ENCODE measurements around the gene EDC4. TPM values are rescaled to one million over a fixed set of nuclear protein-coding genes. Genes with fewer than 3 reads are reported as not detected.
A peak's percentile ranks its signal among the peaks of the same experiment; 100 is the strongest.

EDC4 gene
- total and polyA plus RNA-seq, 4 donors = 14.4 to 66.4 (median 50.0) TPM

GRCh38 chr16:67927131-67927941 lies 54.5 kb downstream of the EDC4 start:
- H3K4me3 ChIP-seq (ENCODE audit: low read length in 2 of 2) = no peak overlapping the region
- intact Hi-C loops (cut with DNase I) = loop anchor here in 1 of 2 donors (1.0 kb wide), 1 partner anchor 43 kb away; the partner anchor contains the start of gene NRN1L
- peaks cover 0 to 2% of the 10 kb centered on the region in 2 donors for H3K36me3 ChIP-seq (ENCODE audit: control insufficient read depth in 1 of 2, insufficient read depth in 2 of 2, low read length in 1 of 2)
- ATAC-seq (ENCODE audit: low FRiP score) = no peak
- DNase-seq = peak in 1 of 2 donors; percentile 70
- H3K4me1 ChIP-seq (ENCODE audit: control insufficient read depth in 1 of 2, insufficient read depth in 2 of 2, low read length in 2 of 2) = no peaks in the 10 kb centered on the region
- H3K9me3 ChIP-seq (ENCODE audit: control insufficient read depth, low read length) = no peaks in the 10 kb centered on the region
- H3K27ac ChIP-seq (ENCODE audit: low read depth in 1 of 2, low read length in 2 of 2) = no peak overlapping the region
- H3K27me3 ChIP-seq (ENCODE audit: control insufficient read depth in 1 of 2, insufficient read depth in 2 of 2, low read length in 1 of 2) = no peaks in the 10 kb centered on the region
- whole genome bisulfite sequencing, 2 donors = 90 to 92% methylated on average over 22 of the region's 22 CpGs

DNA sequence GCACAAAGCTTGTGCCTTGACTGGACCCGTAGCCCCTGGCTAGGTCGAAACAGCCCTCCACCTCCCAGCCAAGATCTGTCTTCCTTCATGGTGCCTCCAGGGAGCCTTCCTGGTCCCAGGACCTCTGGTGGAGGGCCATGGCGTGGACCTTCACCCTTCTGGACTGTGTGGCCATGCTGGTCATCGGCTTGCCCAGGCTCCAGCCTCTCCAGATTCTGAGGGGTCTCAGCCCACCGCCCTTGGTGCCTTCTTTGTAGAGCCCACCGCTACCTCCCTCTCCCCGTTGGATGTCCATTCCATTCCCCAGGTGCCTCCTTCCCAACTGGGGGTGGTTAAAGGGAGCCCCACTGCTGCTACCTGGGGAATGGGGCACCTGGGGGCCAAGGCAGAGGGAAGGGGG lies 55.3 kb downstream of the EDC4 start:
- H3K27me3 ChIP-seq (ENCODE audit: control insufficient read depth in 1 of 2, insufficient read depth in 2 of 2, low read length in 1 of 2) = no peaks in the 10 kb centered on the region
- H3K36me3 ChIP-seq (ENCODE audit: control insufficient read depth in 1 of 2, insufficient read depth in 2 of 2, low read length in 1 of 2) = peaks cover 0 to 2% of the 10 kb centered on the region in 2 donors
- ATAC-seq (ENCODE audit: low FRiP score) (no peak), DNase-seq (peak in 1 of 2 donors; percentile 26)
- intact Hi-C loops (cut with DNase I) = loop anchor here (1.0 to 2.0 kb wide), 3 partner anchors 44 to 113 kb away; partner anchors contain the start of gene NRN1L (in 1 of the 2)
- no peak overlapping the region for H3K27ac ChIP-seq (ENCODE audit: low read depth in 1 of 2, low read length in 2 of 2)
- no peak overlapping the region for H3K4me3 ChIP-seq (ENCODE audit: low read length in 2 of 2)
- 78 to 88% methylated on average over 7 of the region's 7 CpGs for WGBS, 2 donors
- H3K9me3 ChIP-seq (ENCODE audit: control insufficient read depth, low read length) = no peaks in the 10 kb centered on the region
- no peaks in the 10 kb centered on the region for H3K4me1 ChIP-seq (ENCODE audit: control insufficient read depth in 1 of 2, insufficient read depth in 2 of 2, low read length in 2 of 2)

- H3K27me3 ChIP-seq (ENCODE audit: control insufficient read depth in 1 of 2, insufficient read depth in 2 of 2, low read length in 1 of 2) = no peaks in the 10 kb centered on the region
- intact Hi-C loops (cut with DNase I) = loop anchor here (1.0 to 2.0 kb wide), 3 partner anchors 44 to 114 kb away; partner anchors contain the start of gene NRN1L (in 1 of the 2)
- DNase-seq (peak; percentile 77 to 90), ATAC-seq (ENCODE audit: low FRiP score) (peak; percentile 78)
- peaks cover 0 to 2% of the 10 kb centered on the region in 2 donors for H3K36me3 ChIP-seq (ENCODE audit: control insufficient read depth in 1 of 2, insufficient read depth in 2 of 2, low read length in 1 of 2)
- H3K4me3 ChIP-seq (ENCODE audit: low read length in 2 of 2) = no peak overlapping the region
- no peaks in the 10 kb centered on the region for H3K4me1 ChIP-seq (ENCODE audit: control insufficient read depth in 1 of 2, insufficient read depth in 2 of 2, low read length in 2 of 2)
- H3K9me3 ChIP-seq (ENCODE audit: control insufficient read depth, low read length) = no peaks in the 10 kb centered on the region
- WGBS, 2 donors = 47 to 50% methylated on average over 16 of the region's 16 CpGs
- H3K27ac ChIP-seq (ENCODE audit: low read depth in 1 of 2, low read length in 2 of 2) = no peak overlapping the region
These were observed 55.9 kb downstream of the EDC4 start for GRCh38 chr16:67928561-67929364.

DNA sequence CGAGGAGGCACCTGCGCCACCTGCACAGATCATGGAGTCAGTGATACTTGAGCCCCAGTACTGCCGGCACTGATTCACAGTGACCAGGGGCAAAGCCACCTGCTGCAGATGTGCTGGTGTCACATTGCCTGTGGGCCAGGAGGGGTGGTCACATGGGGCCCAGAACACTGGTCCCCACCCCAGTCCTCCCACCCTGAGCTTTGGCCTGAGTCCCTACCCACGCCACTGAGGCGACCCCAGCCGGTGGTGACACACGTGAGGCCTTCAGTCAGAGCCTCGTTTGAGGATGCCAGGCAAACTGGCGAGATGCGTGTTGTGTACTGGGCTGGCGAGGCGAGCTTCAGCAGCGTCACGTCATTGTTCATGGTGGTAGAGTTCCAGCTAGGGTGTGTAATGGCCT lies 57.3 kb downstream of the EDC4 start:
- 88 to 90% methylated on average over 14 of the region's 14 CpGs for WGBS, 2 donors
- no peaks in the 10 kb centered on the region for H3K27me3 ChIP-seq (ENCODE audit: control insufficient read depth in 1 of 2, insufficient read depth in 2 of 2, low read length in 1 of 2)
- no peak overlapping the region for H3K4me3 ChIP-seq (ENCODE audit: low read length in 2 of 2)
- H3K27ac ChIP-seq (ENCODE audit: low read depth in 1 of 2, low read length in 2 of 2) = no peak overlapping the region
- H3K9me3 ChIP-seq (ENCODE audit: control insufficient read depth, low read length) = no peaks in the 10 kb centered on the region
- peak in 1 of 2 donors; percentile 30 for DNase-seq
- H3K36me3 ChIP-seq (ENCODE audit: control insufficient read depth in 1 of 2, insufficient read depth in 2 of 2, low read length in 1 of 2) = peaks cover 0 to 2% of the 10 kb centered on the region in 2 donors
- intact Hi-C loops (cut with DNase I) = no loop called here
- no peaks in the 10 kb centered on the region for H3K4me1 ChIP-seq (ENCODE audit: control insufficient read depth in 1 of 2, insufficient read depth in 2 of 2, low read length in 2 of 2)
- ATAC-seq (ENCODE audit: low FRiP score) = no peak

GRCh38 chr16:67930678-67931211 lies 57.9 kb downstream of the EDC4 start:
- H3K36me3 ChIP-seq (ENCODE audit: control insufficient read depth in 1 of 2, insufficient read depth in 2 of 2, low read length in 1 of 2) = peaks cover 0 to 2% of the 10 kb centered on the region in 2 donors

More at GRCh38 chr16:67930678-67931211, 57.9 kb downstream of the EDC4 start:
- no peaks in the 10 kb centered on the region for H3K4me1 ChIP-seq (ENCODE audit: control insufficient read depth in 1 of 2, insufficient read depth in 2 of 2, low read length in 2 of 2)
- intact Hi-C loops (cut with DNase I) = no loop called here
- H3K4me3 ChIP-seq (ENCODE audit: low read length in 2 of 2) = no peak overlapping the region
- whole genome bisulfite sequencing, 2 donors = 90 to 91% methylated on average over 14 to 17 of the region's 17 CpGs
- no peak for ATAC-seq (ENCODE audit: low FRiP score)
- no peak overlapping the region for H3K27ac ChIP-seq (ENCODE audit: low read depth in 1 of 2, low read length in 2 of 2)
- H3K27me3 ChIP-seq (ENCODE audit: control insufficient read depth in 1 of 2, insufficient read depth in 2 of 2, low read length in 1 of 2) = no peaks in the 10 kb centered on the region
- H3K9me3 ChIP-seq (ENCODE audit: control insufficient read depth, low read length) = no peaks in the 10 kb centered on the region
- peak in 1 of 2 donors; percentile 42 for DNase-seq

Other genes with a start within 250 kb of the EDC4 start
- 1 to 10 TPM; 3.0 to 4.0 TPM for gene CARMIL2, start 227.9 kb upstream of the EDC4 start, total RNA-seq
- 1 to 10 TPM in 1 of 2 donors, under 1 TPM in 1; 0.13 to 3.7 TPM for gene CARMIL2, start 227.9 kb upstream of the EDC4 start, polyA plus RNA-seq
- 10 to 100 TPM; 15.7 to 21.9 TPM for gene ACD, start 212.8 kb upstream of the EDC4 start, total RNA-seq
- gene ACD, start 212.8 kb upstream of the EDC4 start, polyA plus RNA-seq = 10 to 100 TPM in 1 of 2 donors, 1 to 10 TPM in 1; 7.0 to 34.6 TPM
- 1 to 10 TPM; 3.9 to 5.3 TPM for gene PARD6A, start 212.1 kb upstream of the EDC4 start, total RNA-seq
- 1 to 10 TPM; 5.9 to 7.8 TPM for gene PARD6A, start 212.1 kb upstream of the EDC4 start, polyA plus RNA-seq
- gene ENKD1, start 206.3 kb upstream of the EDC4 start, total RNA-seq = 10 to 100 TPM in 1 of 2 donors, 1 to 10 TPM in 1; 9.7 to 15.2 TPM
- 10 to 100 TPM; 13.3 to 73.8 TPM for gene ENKD1, start 206.3 kb upstream of the EDC4 start, polyA plus RNA-seq
- gene C16orf86, start 206.2 kb upstream of the EDC4 start, total RNA-seq = 1 to 10 TPM; 2.6 to 7.9 TPM
- 10 to 100 TPM in 1 of 2 donors, 1 to 10 TPM in 1; 3.1 to 14.4 TPM for gene C16orf86, start 206.2 kb upstream of the EDC4 start, polyA plus RNA-seq
- 10 to 100 TPM; 18.7 to 27.3 TPM for gene GFOD2, start 153.7 kb upstream of the EDC4 start, total RNA-seq
- gene GFOD2, start 153.7 kb upstream of the EDC4 start, polyA plus RNA-seq = 1 to 10 TPM; 7.4 to 8.5 TPM
- gene RANBP10, start 66.5 kb upstream of the EDC4 start, total RNA-seq = 10 to 100 TPM; 17.7 to 21.6 TPM
- gene RANBP10, start 66.5 kb upstream of the EDC4 start, polyA plus RNA-seq = 10 to 100 TPM in 1 of 2 donors, 1 to 10 TPM in 1; 5.5 to 11.9 TPM
- 1 to 10 TPM in 1 of 2 donors, under 1 TPM in 1; 0.84 to 1.1 TPM for gene TSNAXIP1, start 66.2 kb upstream of the EDC4 start, total RNA-seq
- 1 to 10 TPM in 1 of 2 donors, not detected in 1; 7.3 TPM for gene TSNAXIP1, start 66.2 kb upstream of the EDC4 start, polyA plus RNA-seq
- 10 to 100 TPM; 21.5 to 24.7 TPM for gene THAP11, start 30.7 kb upstream of the EDC4 start, total RNA-seq
- 10 to 100 TPM; 18.0 to 18.6 TPM for gene THAP11, start 30.7 kb upstream of the EDC4 start, polyA plus RNA-seq
- 10 to 100 TPM; 80.7 to 88.2 TPM for gene NUTF2, start 26.1 kb upstream of the EDC4 start, total RNA-seq
- gene NUTF2, start 26.1 kb upstream of the EDC4 start, polyA plus RNA-seq = 100 to 1,000 TPM in 1 of 2 donors, 10 to 100 TPM in 1; 95.4 to 130 TPM
- gene CENPT, start 25.4 kb upstream of the EDC4 start, total RNA-seq = 10 to 100 TPM; 39.8 to 57.9 TPM
- 100 to 1,000 TPM in 1 of 2 donors, 10 to 100 TPM in 1; 28.3 to 168 TPM for gene CENPT, start 25.4 kb upstream of the EDC4 start, polyA plus RNA-seq
- gene NRN1L, start 11.8 kb downstream of the EDC4 start, total RNA-seq = 1 to 10 TPM in 1 of 2 donors, not detected in 1; 2.1 TPM
- gene NRN1L, start 11.8 kb downstream of the EDC4 start, polyA plus RNA-seq = 1 to 10 TPM; 1.5 to 3.2 TPM
- 10 to 100 TPM; 29.6 to 30.4 TPM for gene PSKH1, start 20.2 kb downstream of the EDC4 start, total RNA-seq
- gene PSKH1, start 20.2 kb downstream of the EDC4 start, polyA plus RNA-seq = 10 to 100 TPM; 15.2 to 16.2 TPM
- gene CTRL, start 58.8 kb downstream of the EDC4 start, total RNA-seq = under 1 TPM; 0.84 to 0.90 TPM
- gene CTRL, start 58.8 kb downstream of the EDC4 start, polyA plus RNA-seq = 1 to 10 TPM in 1 of 2 donors, not detected in 1; 3.5 TPM
- gene PSMB10, start 63.8 kb downstream of the EDC4 start, total RNA-seq = 10 to 100 TPM; 27.7 to 39.1 TPM
- 10 to 100 TPM; 52.3 to 84.3 TPM for gene PSMB10, start 63.8 kb downstream of the EDC4 start, polyA plus RNA-seq
- 10 to 100 TPM; 43.9 to 47.8 TPM for gene LCAT, start 71.1 kb downstream of the EDC4 start, total RNA-seq
- gene LCAT, start 71.1 kb downstream of the EDC4 start, polyA plus RNA-seq = 100 to 1,000 TPM in 1 of 2 donors, 10 to 100 TPM in 1; 10.6 to 178 TPM
- 100 to 1,000 TPM; 125 to 139 TPM for gene SLC12A4, start 95.6 kb downstream of the EDC4 start, total RNA-seq
- 10 to 100 TPM; 15.8 to 87.0 TPM for gene SLC12A4, start 95.6 kb downstream of the EDC4 start, polyA plus RNA-seq
- not detected for gene DPEP3, start 107.4 kb downstream of the EDC4 start, total RNA-seq
- not detected for gene DPEP3, start 107.4 kb downstream of the EDC4 start, polyA plus RNA-seq
- gene DPEP2, start 126.4 kb downstream of the EDC4 start, total RNA-seq = 10 to 100 TPM in 1 of 2 donors, 1 to 10 TPM in 1; 1.7 to 10.4 TPM
- 1 to 10 TPM; 1.0 to 2.1 TPM for gene DPEP2, start 126.4 kb downstream of the EDC4 start, polyA plus RNA-seq
- gene DPEP2NB, start 142.9 kb downstream of the EDC4 start, total RNA-seq = not detected
- not detected for gene DPEP2NB, start 142.9 kb downstream of the EDC4 start, polyA plus RNA-seq
- gene DDX28, start 150.2 kb downstream of the EDC4 start, total RNA-seq = 1 to 10 TPM; 4.3 to 5.3 TPM
- gene DDX28, start 150.2 kb downstream of the EDC4 start, polyA plus RNA-seq = 1 to 10 TPM; 3.6 to 4.8 TPM
- gene DUS2, start 150.2 kb downstream of the EDC4 start, total RNA-seq = 10 to 100 TPM in 1 of 2 donors, 1 to 10 TPM in 1; 5.4 to 13.1 TPM
- 1 to 10 TPM; 3.0 to 8.9 TPM for gene DUS2, start 150.2 kb downstream of the EDC4 start, polyA plus RNA-seq
- 10 to 100 TPM; 38.1 to 48.4 TPM for gene NFATC3, start 212.3 kb downstream of the EDC4 start, total RNA-seq
- gene NFATC3, start 212.3 kb downstream of the EDC4 start, polyA plus RNA-seq = 10 to 100 TPM; 10.3 to 10.4 TPM